Psoas muscle (tissue), 8 donors: ENCODE measurements around the gene NAA50. TPM values are rescaled to one million over a fixed set of nuclear protein-coding genes. Genes with fewer than 3 reads are reported as not detected.
A peak's percentile ranks its signal among the peaks of the same experiment; 100 is the strongest.

Experiments
- ATAC-seq, 4 donors: fragments of 200-7000 bp; cut with Tn5 transposase; one replicate each; pipeline ENCODE4 v1.9.1; 2020; ENCODE audit warnings: moderate library complexity in 3 of 4, mild to moderate bottlenecking in 2 of 4
- DNase-seq, 2 donors: peaks; one replicate each; pipeline ENCODE4 v3.0.0-alpha.2; 2020
- H3K27ac ChIP-seq: fragments of 200-600 bp; one replicate; pipeline ENCODE4 v1.8.0; 2022
- H3K27me3 ChIP-seq, 3 donors: fragments of 200-600 bp in 1 of 3; one replicate each; pipeline versions ENCODE4 v1.6.1 to v1.8.0; 2013 to 2022; ENCODE audit warnings: low read length in 2 of 3, mild to moderate bottlenecking in 2 of 3, moderate library complexity in 1 of 3; ENCODE audit not compliant: insufficient read depth in 3 of 3
- H3K36me3 ChIP-seq, 2 donors: fragments of 200-600 bp in 1 of 2; one replicate each; pipeline versions ENCODE4 v1.6.1 to v1.8.0; 2013 to 2022; ENCODE audit warnings: low read depth in 1 of 2, mild to moderate bottlenecking in 1 of 2, moderate library complexity in 1 of 2; ENCODE audit not compliant: insufficient read depth in 1 of 2
- H3K4me1 ChIP-seq: fragments of 200-600 bp; one replicate; pipeline ENCODE4 v1.8.0; 2022
- H3K4me3 ChIP-seq: fragments of 200-600 bp; one replicate; pipeline ENCODE4 v1.8.0; 2022; ENCODE audit warnings: mild to moderate bottlenecking
- H3K9me3 ChIP-seq: fragments of 200-600 bp; one replicate; pipeline ENCODE4 v1.8.0; 2022
- WGBS, 3 donors: extraction: QIAGEN DNeasy Blood & Tissue Kit; methylation state at CpG; one replicate each; pipeline versions ENCODE4 v1.1.6 to v1.1.7; 2013; 5-methylcytosine and 5-hydroxymethylcytosine counted together
- intact Hi-C, 2 donors: fragments of 100-400 bp; cut with DNase I; formaldehyde crosslinking; loops; one replicate each; pipeline versions ENCODE4 v1.11.0 to v1.14.2; 2022
- polyA plus RNA-seq, 3 donors: library from polyadenylated mRNA; stranded (reverse); fragments of 200-250 nt; gene quantifications; one replicate each; pipeline ENCODE4 v1.2.3, GENCODE V29; 2013
- total RNA-seq, 4 donors: library from RNA; stranded (reverse); fragmentation: NEBNext Ultra II Directional in 2 of 4; extraction: Animal tissue kit (Norgen Biotek cat#: 25700) in 2 of 4; gene quantifications; one replicate each; pipeline versions ENCODE4 v1.2.1 to v1.2.4, GENCODE V29; 2021 to 2023
- TF ChIP-seq, protein P1 (sequence below): fragments of 200-600 bp; IDR thresholded peaks from one replicate; pipeline ENCODE4 v1.8.0; 2022; ENCODE audit warnings: antibody characterized with exemption
- donor health status: healthy with polysubstance abuse.
- donor health status: DM: no; HTN: no; CAD: no; lungs with moderate emphysema.
- donor health status: Bipolar disorder and iron deficiency.
- donor health status: healthy.
- donor health status: DM: yes; HTN: yes; CAD: no.
- donor health status: DM: no; HTN: no; CAD: no.
- donor health status: DM: no; HTN: no; CAD: no.
- donor health status: DM: yes; HTN: yes; CAD: no.

Gene NAA50
- total and polyA plus RNA-seq, 7 donors: 144 to 495 (median 265) TPM

- Histone ChIP-seq H3K27me3 (no peaks in the 10 kb centered on the region), H3K4me1 (peaks cover 25% of the 10 kb centered on the region), H3K4me3 (no peak overlapping the region), H3K9me3 (no peaks in the 10 kb centered on the region), H3K36me3 (peaks cover 0 to 30% of the 10 kb centered on the region in 2 donors), H3K27ac (no peak overlapping the region)
- intact Hi-C loops: no loop called here
- WGBS, 3 donors: 78 to 93% (median 87%) methylated on average over 3 of the region's 3 CpGs
- no peak for DNase-seq
- TF ChIP-seq, protein P1, sequence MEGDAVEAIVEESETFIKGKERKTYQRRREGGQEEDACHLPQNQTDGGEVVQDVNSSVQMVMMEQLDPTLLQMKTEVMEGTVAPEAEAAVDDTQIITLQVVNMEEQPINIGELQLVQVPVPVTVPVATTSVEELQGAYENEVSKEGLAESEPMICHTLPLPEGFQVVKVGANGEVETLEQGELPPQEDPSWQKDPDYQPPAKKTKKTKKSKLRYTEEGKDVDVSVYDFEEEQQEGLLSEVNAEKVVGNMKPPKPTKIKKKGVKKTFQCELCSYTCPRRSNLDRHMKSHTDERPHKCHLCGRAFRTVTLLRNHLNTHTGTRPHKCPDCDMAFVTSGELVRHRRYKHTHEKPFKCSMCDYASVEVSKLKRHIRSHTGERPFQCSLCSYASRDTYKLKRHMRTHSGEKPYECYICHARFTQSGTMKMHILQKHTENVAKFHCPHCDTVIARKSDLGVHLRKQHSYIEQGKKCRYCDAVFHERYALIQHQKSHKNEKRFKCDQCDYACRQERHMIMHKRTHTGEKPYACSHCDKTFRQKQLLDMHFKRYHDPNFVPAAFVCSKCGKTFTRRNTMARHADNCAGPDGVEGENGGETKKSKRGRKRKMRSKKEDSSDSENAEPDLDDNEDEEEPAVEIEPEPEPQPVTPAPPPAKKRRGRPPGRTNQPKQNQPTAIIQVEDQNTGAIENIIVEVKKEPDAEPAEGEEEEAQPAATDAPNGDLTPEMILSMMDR: no peak
- peak in 2 of 4 donors; percentile 49 to 58 for ATAC-seq
These were observed 28.7 kb downstream of the NAA50 start for GRCh38 chr3:113717308-113717707.

GRCh38 chr3:113714702-113715101, 31.3 kb downstream of the NAA50 start:
- no peaks in the 10 kb centered on the region for H3K9me3 ChIP-seq
- intact Hi-C loops: no loop called here
- H3K4me3 ChIP-seq: no peak overlapping the region
- DNase-seq: no peak
- H3K27me3 ChIP-seq: no peaks in the 10 kb centered on the region
- H3K27ac ChIP-seq: no peak overlapping the region
- TF ChIP-seq, protein P1: no peak
- peak in 1 of 4 donors; percentile 23 for ATAC-seq
- H3K4me1 ChIP-seq: peaks cover 15% of the 10 kb centered on the region
- H3K36me3 ChIP-seq: peaks cover 0 to 4% of the 10 kb centered on the region in 2 donors
- 55 to 69% (median 62%) methylated on average over 1 of the region's 1 CpG for WGBS, 3 donors

- H3K27me3 ChIP-seq: no peaks in the 10 kb centered on the region
- no peak overlapping the region for H3K27ac ChIP-seq
- H3K4me3 ChIP-seq: no peak overlapping the region
- 45 to 52% (median 46%) methylated on average over 3 of the region's 3 CpGs for WGBS, 3 donors
- TF ChIP-seq, protein P1: no peak
- no peaks in the 10 kb centered on the region for H3K9me3 ChIP-seq
- ATAC-seq (no peak), DNase-seq (no peak)
- intact Hi-C loops: no loop called here
- H3K36me3 ChIP-seq: peaks cover 0 to 3% of the 10 kb centered on the region in 2 donors
- peaks cover 8% of the 10 kb centered on the region for H3K4me1 ChIP-seq
These were observed 33.9 kb downstream of the NAA50 start for GRCh38 chr3:113712129-113712528.

GRCh38 chr3:113707835-113708234, 38.2 kb downstream of the NAA50 start:
- Histone ChIP-seq H3K4me1 (no peaks in the 10 kb centered on the region), H3K36me3 (no peaks in the 10 kb centered on the region), H3K27ac (no peak overlapping the region), H3K9me3 (no peaks in the 10 kb centered on the region), H3K4me3 (no peak overlapping the region), H3K27me3 (no peaks in the 10 kb centered on the region)
- TF ChIP-seq, protein P1: no peak
- 94 to 95% (median 94%) methylated on average over 4 of the region's 4 CpGs for WGBS, 3 donors
- ATAC-seq: no peak
- intact Hi-C loops: no loop called here
- DNase-seq: no peak

- 21 to 29% (median 26%) methylated on average over 18 to 24 of the region's 24 CpGs for WGBS, 3 donors
- intact Hi-C loops: loop anchor here in 1 of 2 donors (5.0 kb wide), 1 partner anchor 43 kb away; no protein-coding TSS in a partner anchor
- H3K27ac ChIP-seq: peak overlapping the region; percentile 99
- H3K36me3 ChIP-seq: no peaks in the 10 kb centered on the region
- H3K9me3 ChIP-seq: no peaks in the 10 kb centered on the region
- no peaks in the 10 kb centered on the region for H3K27me3 ChIP-seq
- no peak for DNase-seq
- TF ChIP-seq, protein P1: no peak
- peak overlapping the region; percentile 81 for H3K4me3 ChIP-seq
- peaks cover 23% of the 10 kb centered on the region for H3K4me1 ChIP-seq
- no peak for ATAC-seq
These were observed 47.1 kb downstream of the NAA50 start for GRCh38 chr3:113698956-113699355.
